ENCODE results near the gene HIVEP3. TPM values are rescaled to one million over a fixed set of nuclear protein-coding genes. Genes with fewer than 3 reads are reported as not detected.

Gene HIVEP3
- total and polyA plus RNA-seq, 4 donors: 7.0 to 14.7 (median 8.8) TPM

DNA sequence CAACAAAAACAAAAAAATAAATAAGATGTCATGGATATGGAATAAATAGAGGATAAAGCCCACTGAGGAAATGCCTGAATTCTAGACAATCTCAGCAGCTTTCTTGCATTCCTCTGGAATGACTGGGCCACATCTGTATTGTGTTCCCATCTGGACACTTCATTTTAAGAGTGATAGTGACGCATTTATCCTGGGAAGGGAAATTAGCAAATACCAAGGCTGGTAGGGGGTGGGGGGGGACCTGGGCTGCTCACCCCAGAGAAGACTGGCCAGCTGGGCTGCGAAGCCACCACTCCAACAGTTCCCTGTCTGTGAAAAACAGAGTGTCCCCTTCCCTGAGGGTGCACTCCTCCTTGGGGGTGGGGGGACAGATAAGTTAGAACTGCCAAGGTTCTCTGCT is 106.3 kb downstream of the HIVEP3 start:
- DNase-seq (peak; percentile 88 to 94 (median 94)), ATAC-seq (ENCODE audit: insufficient read depth, low FRiP score) (peak; percentile 36)
- no peak overlapping the region for H3K27ac ChIP-seq (ENCODE audit: low read depth in 1 of 2, low read length in 1 of 2)
- WGBS, 2 donors: 77 to 88% methylated on average over 2 of the region's 2 CpGs
- no peaks in the 10 kb centered on the region for H3K27me3 ChIP-seq (ENCODE audit: control insufficient read depth in 3 of 3, insufficient read depth in 3 of 3, low read length in 2 of 3)
- TF ChIP-seq, protein P1, sequence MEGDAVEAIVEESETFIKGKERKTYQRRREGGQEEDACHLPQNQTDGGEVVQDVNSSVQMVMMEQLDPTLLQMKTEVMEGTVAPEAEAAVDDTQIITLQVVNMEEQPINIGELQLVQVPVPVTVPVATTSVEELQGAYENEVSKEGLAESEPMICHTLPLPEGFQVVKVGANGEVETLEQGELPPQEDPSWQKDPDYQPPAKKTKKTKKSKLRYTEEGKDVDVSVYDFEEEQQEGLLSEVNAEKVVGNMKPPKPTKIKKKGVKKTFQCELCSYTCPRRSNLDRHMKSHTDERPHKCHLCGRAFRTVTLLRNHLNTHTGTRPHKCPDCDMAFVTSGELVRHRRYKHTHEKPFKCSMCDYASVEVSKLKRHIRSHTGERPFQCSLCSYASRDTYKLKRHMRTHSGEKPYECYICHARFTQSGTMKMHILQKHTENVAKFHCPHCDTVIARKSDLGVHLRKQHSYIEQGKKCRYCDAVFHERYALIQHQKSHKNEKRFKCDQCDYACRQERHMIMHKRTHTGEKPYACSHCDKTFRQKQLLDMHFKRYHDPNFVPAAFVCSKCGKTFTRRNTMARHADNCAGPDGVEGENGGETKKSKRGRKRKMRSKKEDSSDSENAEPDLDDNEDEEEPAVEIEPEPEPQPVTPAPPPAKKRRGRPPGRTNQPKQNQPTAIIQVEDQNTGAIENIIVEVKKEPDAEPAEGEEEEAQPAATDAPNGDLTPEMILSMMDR (IDR thresholded peaks at IDR 0.05; ENCODE audit: control extremely low read depth, extremely low read depth): no peak
- H3K4me3 ChIP-seq: no peak overlapping the region
- peaks cover 0 to 21% (median 10%) of the 10 kb centered on the region in 5 donors for H3K4me1 ChIP-seq (ENCODE audit: control insufficient read depth in 5 of 5, insufficient read depth in 5 of 5, low read length in 5 of 5)
- no peaks in the 10 kb centered on the region for H3K9me3 ChIP-seq (ENCODE audit: control insufficient read depth in 4 of 4, insufficient read depth in 3 of 4, low read length in 3 of 4)
- no peaks in the 10 kb centered on the region for H3K36me3 ChIP-seq (ENCODE audit: control insufficient read depth in 4 of 4, insufficient read depth in 4 of 4, low read length in 4 of 4)
- H3K9ac ChIP-seq (ENCODE audit: insufficient read depth in 1 of 2, low read length in 2 of 2): no peak overlapping the region

DNA sequence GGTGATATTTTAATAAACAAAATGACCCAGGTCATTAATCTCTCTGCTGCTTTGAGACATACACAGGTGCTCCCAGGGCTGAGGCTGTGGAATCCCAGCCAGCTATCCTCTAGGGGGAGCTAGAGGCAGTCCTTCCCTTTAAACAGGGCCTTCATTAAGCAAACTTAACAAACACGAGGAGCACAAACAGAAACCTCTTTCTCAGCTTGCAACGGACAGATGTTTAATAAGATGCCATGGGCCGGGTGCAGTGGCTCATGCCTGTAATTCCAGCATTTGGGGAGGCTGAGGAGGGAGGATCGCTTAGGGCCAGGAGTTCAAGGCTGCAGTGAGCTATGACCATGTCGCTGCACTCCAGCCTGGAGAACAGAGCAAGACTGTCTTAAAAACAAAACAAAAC is 106.7 kb downstream of the HIVEP3 start:
- Histone ChIP-seq H3K27me3 (ENCODE audit: control insufficient read depth in 3 of 3, insufficient read depth in 3 of 3, low read length in 2 of 3) (no peaks in the 10 kb centered on the region), H3K9ac (ENCODE audit: insufficient read depth in 1 of 2, low read length in 2 of 2) (no peak overlapping the region), H3K36me3 (ENCODE audit: control insufficient read depth in 4 of 4, insufficient read depth in 4 of 4, low read length in 4 of 4) (no peaks in the 10 kb centered on the region), H3K27ac (ENCODE audit: low read depth in 1 of 2, low read length in 1 of 2) (peak overlapping the region in 1 of 2 donors; percentile 9), H3K4me3 (no peak overlapping the region), H3K4me1 (ENCODE audit: control insufficient read depth in 5 of 5, insufficient read depth in 5 of 5, low read length in 5 of 5) (peaks cover 0 to 21% (median 13%) of the 10 kb centered on the region in 5 donors), H3K9me3 (ENCODE audit: control insufficient read depth in 4 of 4, insufficient read depth in 3 of 4, low read length in 3 of 4) (no peaks in the 10 kb centered on the region)
- DNase-seq (peak; percentile 51 to 67 (median 65)), ATAC-seq (ENCODE audit: insufficient read depth, low FRiP score) (peak; percentile 39)
- TF ChIP-seq, protein P1 (IDR thresholded peaks at IDR 0.05; ENCODE audit: control extremely low read depth, extremely low read depth): peak; percentile 23
- 40 to 47% methylated on average over 5 of the region's 5 CpGs for WGBS, 2 donors

DNA sequence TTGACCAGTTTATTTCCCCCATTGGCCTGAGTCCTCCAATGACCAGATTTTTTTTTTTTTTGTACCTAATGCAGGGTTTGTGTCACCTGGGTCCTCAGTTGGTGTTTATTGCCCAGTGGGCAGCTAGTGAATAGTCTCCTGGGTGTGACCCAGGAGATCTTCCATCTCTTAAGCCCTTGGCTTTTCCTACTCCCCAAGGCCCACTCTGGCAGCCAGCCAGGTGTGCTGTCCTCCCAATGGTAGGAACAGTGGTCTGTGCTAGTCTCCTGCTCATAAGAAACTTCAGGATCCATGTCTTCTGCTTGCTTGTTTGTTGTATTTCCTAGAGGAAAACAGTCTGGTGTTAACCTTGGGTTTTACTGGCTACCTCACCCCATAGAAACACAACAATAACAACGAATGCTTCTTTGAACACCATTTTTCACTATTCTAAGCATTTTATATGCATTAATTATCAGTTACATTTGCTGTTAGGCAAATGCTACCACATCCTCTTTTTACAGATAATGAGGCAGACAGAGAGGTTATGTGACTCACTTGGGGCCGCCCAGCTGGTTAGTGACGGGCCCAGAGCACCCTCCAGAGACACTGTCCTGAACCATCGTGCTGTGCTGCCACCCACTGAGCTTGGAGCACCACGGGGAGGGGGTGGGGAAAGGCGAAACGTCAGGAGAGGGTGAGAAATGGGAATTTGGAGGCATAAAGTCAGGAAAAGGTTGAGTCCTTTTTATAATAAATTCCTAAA is 107.5 kb downstream of the HIVEP3 start:
- no peaks in the 10 kb centered on the region for H3K36me3 ChIP-seq (ENCODE audit: control insufficient read depth in 4 of 4, insufficient read depth in 4 of 4, low read length in 4 of 4)
- H3K27me3 ChIP-seq (ENCODE audit: control insufficient read depth in 3 of 3, insufficient read depth in 3 of 3, low read length in 2 of 3): no peaks in the 10 kb centered on the region
- DNase-seq (no peak), ATAC-seq (ENCODE audit: insufficient read depth, low FRiP score) (no peak)
- H3K9me3 ChIP-seq (ENCODE audit: control insufficient read depth in 4 of 4, insufficient read depth in 3 of 4, low read length in 3 of 4): no peaks in the 10 kb centered on the region
- WGBS, 2 donors: 55 to 61% methylated on average over 7 of the region's 7 CpGs
- H3K9ac ChIP-seq (ENCODE audit: insufficient read depth in 1 of 2, low read length in 2 of 2): no peak overlapping the region
- no peak overlapping the region for H3K4me3 ChIP-seq
- TF ChIP-seq, protein P1 (IDR thresholded peaks at IDR 0.05; ENCODE audit: control extremely low read depth, extremely low read depth): no peak
- peaks cover 0 to 21% (median 16%) of the 10 kb centered on the region in 5 donors for H3K4me1 ChIP-seq (ENCODE audit: control insufficient read depth in 5 of 5, insufficient read depth in 5 of 5, low read length in 5 of 5)
- H3K27ac ChIP-seq (ENCODE audit: low read depth in 1 of 2, low read length in 1 of 2): no peak overlapping the region
